Ovary (tissue), 9 donors: ENCODE measurements around the gene SBF2. TPM values are rescaled to one million over a fixed set of nuclear protein-coding genes. Genes with fewer than 3 reads are reported as not detected.
A peak's percentile ranks its signal among the peaks of the same experiment; 100 is the strongest.

ENCODE experiments used
- DNase-seq, 5 donors: peaks; one replicate each; pipeline ENCODE4 v3.0.0-alpha.2; 2019 to 2020
- H3K27ac ChIP-seq, 2 donors: fragments of 200-600 bp; one replicate each; pipeline versions ENCODE4 v1.5.1 to v1.8.0; 2019 to 2022
- H3K27me3 ChIP-seq: fragments of 200-600 bp; one replicate; pipeline ENCODE4 v1.8.0; 2022
- H3K36me3 ChIP-seq: fragments of 200-600 bp; sonication (generic); one replicate; pipeline ENCODE4 v1.5.1; 2019
- H3K4me1 ChIP-seq: one replicate; pipeline ENCODE4 v1.8.1; 2013; ENCODE audit warnings: mild to moderate bottlenecking, moderate library complexity; ENCODE audit not compliant: insufficient read depth
- H3K4me3 ChIP-seq: fragments of 200-600 bp; sonication (generic); one replicate; pipeline ENCODE4 v1.5.1; 2017
- H3K9me3 ChIP-seq, 2 donors: fragments of 200-600 bp in 1 of 2; sonication (generic) in 1 of 2; one replicate each; pipeline versions ENCODE4 v1.5.1 to v1.8.1; 2013 to 2019; ENCODE audit warnings: mild to moderate bottlenecking in 1 of 2, moderate library complexity in 1 of 2
- EP300 ChIP-seq: sonication (generic); formaldehyde crosslinking; IDR thresholded peaks from one replicate; pipeline ENCODE4 v1.6.1; 2017; ENCODE audit warnings: antibody characterized with exemption
- POLR2A ChIP-seq: fragments of 450-650 bp; IDR thresholded peaks from one replicate; pipeline ENCODE4 v1.6.1; 2017; ENCODE audit warnings: antibody characterized with exemption, mild to moderate bottlenecking, moderate library complexity
- WGBS, 3 donors: extraction: QIAGEN DNeasy Blood & Tissue Kit in 1 of 3; methylation state at CpG; one replicate each; pipeline versions ENCODE4 v1.1.5 to v1.1.7; 2013 to 2017; 5-methylcytosine and 5-hydroxymethylcytosine counted together
- intact Hi-C, 4 donors: fragments of 100-400 bp; cut with DNase I; formaldehyde crosslinking; loops; one replicate each; pipeline versions ENCODE4 v1.11.0 to v1.15.1; 2022 to 2023
- polyA plus RNA-seq, 2 donors: library from polyadenylated mRNA; stranded (reverse); fragments of 200-250 nt in 1 of 2; fragments of 350-450 nt in 1 of 2; fragmentation: Illumina TruSeq in 1 of 2; extraction: RNeasy Lipid Tissue Mini Kit (QIAGEN cat#74804) in 1 of 2; gene quantifications; one replicate each; pipeline ENCODE4 v1.2.3, GENCODE V29; 2013 to 2014
- total RNA-seq, 7 donors: library from RNA; depleted of rRNA in 2 of 7; stranded (reverse); fragments of >200 nt in 2 of 7; fragmentation: NEBNext Ultra II Directional in 3 of 7; extraction: Animal tissue kit (Norgen Biotek cat#: 25700) in 3 of 7; gene quantifications; one replicate each; pipeline versions ENCODE4 v1.1.0 to v1.2.4, GENCODE V29; 2016 to 2023
- TF ChIP-seq, protein P1 (sequence below), 3 donors: fragments of 450-650 bp in 2 of 3; fragments of 200-600 bp in 1 of 3; IDR thresholded peaks; one replicate each; pipeline versions ENCODE4 v1.5.1 to v1.8.0; 2016 to 2022; ENCODE audit warnings: antibody characterized with exemption in 3 of 3, mild to moderate bottlenecking in 1 of 3
- donor health status: DM: no; HTN: no; CAD: no; lungs with moderate emphysema.
- donor health status: DM: no; HTN: no; CAD: no.
- donor health status: Bipolar disorder and iron deficiency.
- donor health status: DM: yes; HTN: yes; CAD: no.
- donor health status: DM: no; HTN: no; CAD: no.
- donor health status: DM: yes; HTN: yes; CAD: no.

SBF2 gene
- total and polyA plus RNA-seq, 9 donors: 27.4 to 77.5 (median 50.8) TPM

DNA sequence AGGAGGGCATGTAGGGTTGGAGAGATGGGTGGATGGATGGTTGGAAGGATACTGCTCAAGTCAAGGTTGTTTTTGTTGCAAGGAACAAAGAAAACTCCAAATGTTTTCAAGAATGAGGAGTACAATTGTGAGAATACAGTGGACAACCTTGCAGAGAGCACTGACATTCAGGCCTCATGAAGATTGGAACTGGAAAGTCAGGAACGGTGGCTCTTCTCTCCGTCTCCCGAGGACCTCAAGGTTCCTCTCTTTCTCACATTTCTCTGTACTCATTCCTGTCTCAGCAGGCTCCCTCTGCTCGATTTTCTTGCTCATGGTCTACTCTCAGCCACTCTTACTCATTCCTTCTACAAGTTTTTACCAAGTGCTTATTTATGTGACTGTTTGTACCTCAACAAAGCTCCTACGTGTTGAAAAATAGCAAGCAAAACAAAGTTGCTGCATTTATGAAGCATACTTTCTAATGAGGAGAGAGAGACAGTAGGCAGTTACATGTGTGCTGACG, 532.5 kb downstream of the SBF2 start:
- DNase-seq: no peak
- 81 to 87% (median 85%) methylated on average over 6 of the region's 6 CpGs for WGBS, 3 donors
- H3K27ac ChIP-seq: no peak overlapping the region
- H3K9me3 ChIP-seq: no peaks in the 10 kb centered on the region
- peaks cover 34% of the 10 kb centered on the region for H3K4me1 ChIP-seq
- H3K4me3 ChIP-seq: no peak overlapping the region
- H3K36me3 ChIP-seq: no peaks in the 10 kb centered on the region
- H3K27me3 ChIP-seq: no peaks in the 10 kb centered on the region
- intact Hi-C loops: no loop called here
- TF ChIP-seq, protein P1, sequence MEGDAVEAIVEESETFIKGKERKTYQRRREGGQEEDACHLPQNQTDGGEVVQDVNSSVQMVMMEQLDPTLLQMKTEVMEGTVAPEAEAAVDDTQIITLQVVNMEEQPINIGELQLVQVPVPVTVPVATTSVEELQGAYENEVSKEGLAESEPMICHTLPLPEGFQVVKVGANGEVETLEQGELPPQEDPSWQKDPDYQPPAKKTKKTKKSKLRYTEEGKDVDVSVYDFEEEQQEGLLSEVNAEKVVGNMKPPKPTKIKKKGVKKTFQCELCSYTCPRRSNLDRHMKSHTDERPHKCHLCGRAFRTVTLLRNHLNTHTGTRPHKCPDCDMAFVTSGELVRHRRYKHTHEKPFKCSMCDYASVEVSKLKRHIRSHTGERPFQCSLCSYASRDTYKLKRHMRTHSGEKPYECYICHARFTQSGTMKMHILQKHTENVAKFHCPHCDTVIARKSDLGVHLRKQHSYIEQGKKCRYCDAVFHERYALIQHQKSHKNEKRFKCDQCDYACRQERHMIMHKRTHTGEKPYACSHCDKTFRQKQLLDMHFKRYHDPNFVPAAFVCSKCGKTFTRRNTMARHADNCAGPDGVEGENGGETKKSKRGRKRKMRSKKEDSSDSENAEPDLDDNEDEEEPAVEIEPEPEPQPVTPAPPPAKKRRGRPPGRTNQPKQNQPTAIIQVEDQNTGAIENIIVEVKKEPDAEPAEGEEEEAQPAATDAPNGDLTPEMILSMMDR (IDR thresholded peaks at IDR 0.05): no peak
- TF ChIP-seq EP300 (no peak), POLR2A (no peak)

DNA sequence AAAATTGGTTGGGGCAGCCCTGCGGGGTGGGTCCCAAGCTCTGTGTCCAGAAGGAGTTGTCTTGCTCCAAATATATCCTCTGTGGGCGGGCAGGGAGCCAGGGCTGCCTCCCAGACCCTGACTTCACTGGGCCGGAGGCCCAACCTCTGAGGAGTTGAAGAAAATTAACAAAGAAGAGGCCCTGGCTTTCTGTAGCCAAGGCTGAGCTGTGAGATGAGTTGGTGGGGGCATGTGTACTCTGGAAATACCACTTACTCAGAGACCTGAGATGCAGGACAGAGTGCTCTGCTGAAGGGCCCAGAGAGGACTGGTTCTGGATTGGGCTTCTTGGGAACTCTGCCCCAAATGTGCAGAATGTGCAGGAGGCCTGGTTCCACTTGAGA, 533.8 kb downstream of the SBF2 start:
- Histone ChIP-seq H3K27ac (peak overlapping the region in 1 of 2 donors; percentile 78), H3K4me1 (peaks cover 25% of the 10 kb centered on the region), H3K27me3 (no peaks in the 10 kb centered on the region), H3K4me3 (no peak overlapping the region), H3K36me3 (no peaks in the 10 kb centered on the region), H3K9me3 (no peaks in the 10 kb centered on the region)
- 4 to 19% (median 10%) methylated on average over 3 of the region's 3 CpGs for WGBS, 3 donors
- TF ChIP-seq, protein P1 (IDR thresholded peaks at IDR 0.05): no peak
- TF ChIP-seq POLR2A (no peak), EP300 (no peak)
- intact Hi-C loops: no loop called here
- peak; percentile 92 to 96 (median 95) for DNase-seq

DNA sequence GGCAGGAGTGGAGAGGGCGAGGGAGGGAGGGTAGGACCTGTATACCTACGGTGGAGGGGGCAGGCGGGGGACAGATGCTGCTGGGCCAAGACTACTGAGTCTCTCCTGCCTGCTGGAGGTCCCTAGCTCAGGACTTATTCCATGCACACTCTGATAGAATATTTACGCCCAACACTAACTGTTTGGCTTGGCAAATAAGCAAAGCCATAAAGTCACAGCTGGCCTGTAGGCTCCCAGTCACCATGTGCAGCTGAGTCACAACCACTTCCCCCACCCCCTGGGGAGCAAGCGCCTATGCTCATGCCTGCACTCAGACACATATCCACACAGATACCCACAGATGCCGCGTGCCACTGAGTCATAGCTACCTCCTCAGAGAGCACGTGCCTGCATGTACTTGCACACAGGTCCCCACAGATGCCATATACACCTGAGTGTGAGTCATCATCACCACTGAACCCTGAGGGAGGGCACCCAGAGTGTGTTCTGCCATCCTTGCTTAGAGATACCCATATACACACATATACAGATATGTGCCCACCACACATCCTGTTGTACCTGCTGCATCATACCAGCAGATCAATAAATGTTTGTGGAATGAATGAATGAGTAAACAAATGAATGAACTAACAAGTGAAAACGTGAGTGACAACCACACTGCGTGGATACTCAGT, 534.4 kb downstream of the SBF2 start:
- Histone ChIP-seq H3K27ac (peak overlapping the region; percentile 78 to 83), H3K36me3 (no peaks in the 10 kb centered on the region), H3K9me3 (no peaks in the 10 kb centered on the region), H3K4me1 (peaks cover 20% of the 10 kb centered on the region), H3K4me3 (no peak overlapping the region), H3K27me3 (no peaks in the 10 kb centered on the region)
- peak; percentile 51 to 67 (median 57) for DNase-seq
- intact Hi-C loops: loop anchor here (2.0 to 10.0 kb wide), 9 partner anchors 145 to 975 kb away; partner anchors contain the start of gene ADM (in 3 of the 4)
- TF ChIP-seq, protein P1 (IDR thresholded peaks at IDR 0.05): no peak
- TF ChIP-seq EP300 (no peak), POLR2A (no peak)
- 42 to 56% (median 55%) methylated on average over 10 of the region's 10 CpGs for WGBS, 3 donors

DNA sequence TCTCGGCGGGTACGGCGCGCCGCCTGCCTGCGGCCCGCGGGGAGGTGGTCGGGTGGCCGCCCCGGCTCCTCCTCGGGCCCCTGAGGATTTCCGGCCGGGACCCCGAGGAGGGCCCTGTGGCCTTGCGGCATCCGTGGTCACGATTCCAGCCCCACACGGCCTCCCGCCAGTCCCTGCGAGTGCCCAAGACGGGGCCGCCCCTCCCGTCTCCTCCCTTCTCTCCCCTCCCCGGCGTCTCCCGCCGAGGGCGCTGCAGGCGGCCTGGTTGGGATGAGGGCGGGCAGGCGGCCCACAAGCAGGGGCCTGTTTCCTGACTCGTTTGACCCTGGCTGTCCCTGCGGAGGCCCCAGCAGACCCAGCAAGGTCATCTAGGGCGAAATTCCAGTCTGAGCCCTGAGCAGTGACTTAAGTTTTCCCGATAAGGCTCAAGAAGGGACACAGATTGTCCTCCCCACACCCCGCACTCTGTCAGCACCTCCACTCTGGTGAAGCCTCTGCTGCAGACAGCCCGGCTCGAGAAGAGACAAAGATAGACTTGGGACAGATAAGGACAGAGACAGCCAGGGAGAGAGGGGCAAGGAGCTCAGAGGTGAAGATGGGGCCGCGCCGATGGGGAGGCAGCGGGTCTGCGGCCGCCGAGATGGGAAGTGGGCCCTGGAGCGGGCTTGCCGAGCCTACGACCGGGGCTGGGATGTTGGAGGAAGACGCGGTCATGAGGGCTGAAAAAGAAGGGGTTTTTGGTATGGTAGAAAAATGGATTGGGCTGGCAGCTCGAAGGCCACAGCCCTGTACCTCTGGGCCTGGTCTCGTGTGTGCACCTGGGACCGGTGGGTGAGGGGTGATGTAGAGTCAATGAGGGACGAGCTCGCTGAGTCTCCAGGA, 535.1 kb downstream of the SBF2 start:
- peaks cover 18% of the 10 kb centered on the region for H3K4me1 ChIP-seq

More for the DNA sequence above, 535.1 kb downstream of the SBF2 start:
- peak overlapping the region; percentile 78 to 83 for H3K27ac ChIP-seq
- intact Hi-C loops: loop anchor here (2.0 to 10.0 kb wide), 9 partner anchors 144 to 976 kb away; partner anchors contain the start of gene ADM (in 3 of the 4)
- DNase-seq: peak; percentile 78 to 85 (median 80)
- 18 to 22% (median 18%) methylated on average over 52 to 58 of the region's 58 CpGs for WGBS, 3 donors
- no peaks in the 10 kb centered on the region for H3K36me3 ChIP-seq
- TF ChIP-seq EP300 (no peak), POLR2A (no peak)
- TF ChIP-seq, protein P1 (IDR thresholded peaks at IDR 0.05): no peak
- H3K4me3 ChIP-seq: peak overlapping the region; percentile 56
- no peaks in the 10 kb centered on the region for H3K27me3 ChIP-seq
- no peaks in the 10 kb centered on the region for H3K9me3 ChIP-seq
